AG09309 (cell line): Measurements from ENCODE around the gene FOXN3.

Source experiments
- DNase-seq: peaks from one replicate; pipeline ENCODE4 v3.0.0-alpha.2; 2010; ENCODE audit warnings: low read depth
- H3K4me3 ChIP-seq: 2 replicates; pipeline ENCODE4 v1.5.1; 2011; ENCODE audit warnings: mild to moderate bottlenecking, low read depth, low read length, moderate library complexity; ENCODE audit not compliant: control insufficient read depth
- TF ChIP-seq, protein P1 (sequence below): IDR thresholded peaks from 2 replicates; pipeline ENCODE4 v1.5.1; 2011; ENCODE audit warnings: mild to moderate bottlenecking, low read depth, low read length, inconsistent platforms; ENCODE audit not compliant: insufficient read depth, control insufficient read depth; ENCODE audit errors: missing control alignments

The FOXN3 gene

DNA sequence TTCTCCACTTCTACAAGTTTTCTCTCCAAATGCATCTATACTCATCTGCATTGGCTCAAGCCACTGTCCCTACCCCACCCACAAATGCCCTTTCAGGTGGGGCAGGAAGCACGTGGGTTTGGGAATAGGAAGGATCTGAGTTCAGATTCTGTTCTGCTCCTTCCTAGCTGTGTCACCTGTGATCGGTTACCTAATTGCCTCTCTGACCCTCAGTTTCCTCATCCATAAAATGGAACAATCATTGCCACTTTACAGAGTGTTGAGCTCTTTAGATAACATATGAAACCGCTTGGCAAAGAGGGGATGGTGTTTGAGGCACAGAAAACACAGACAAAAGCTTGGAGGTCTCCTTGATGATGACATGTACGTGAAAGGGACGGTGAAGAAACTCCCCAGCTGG lies 34.5 kb downstream of the FOXN3 start:
- TF ChIP-seq, protein P1, sequence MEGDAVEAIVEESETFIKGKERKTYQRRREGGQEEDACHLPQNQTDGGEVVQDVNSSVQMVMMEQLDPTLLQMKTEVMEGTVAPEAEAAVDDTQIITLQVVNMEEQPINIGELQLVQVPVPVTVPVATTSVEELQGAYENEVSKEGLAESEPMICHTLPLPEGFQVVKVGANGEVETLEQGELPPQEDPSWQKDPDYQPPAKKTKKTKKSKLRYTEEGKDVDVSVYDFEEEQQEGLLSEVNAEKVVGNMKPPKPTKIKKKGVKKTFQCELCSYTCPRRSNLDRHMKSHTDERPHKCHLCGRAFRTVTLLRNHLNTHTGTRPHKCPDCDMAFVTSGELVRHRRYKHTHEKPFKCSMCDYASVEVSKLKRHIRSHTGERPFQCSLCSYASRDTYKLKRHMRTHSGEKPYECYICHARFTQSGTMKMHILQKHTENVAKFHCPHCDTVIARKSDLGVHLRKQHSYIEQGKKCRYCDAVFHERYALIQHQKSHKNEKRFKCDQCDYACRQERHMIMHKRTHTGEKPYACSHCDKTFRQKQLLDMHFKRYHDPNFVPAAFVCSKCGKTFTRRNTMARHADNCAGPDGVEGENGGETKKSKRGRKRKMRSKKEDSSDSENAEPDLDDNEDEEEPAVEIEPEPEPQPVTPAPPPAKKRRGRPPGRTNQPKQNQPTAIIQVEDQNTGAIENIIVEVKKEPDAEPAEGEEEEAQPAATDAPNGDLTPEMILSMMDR = no peak

DNA sequence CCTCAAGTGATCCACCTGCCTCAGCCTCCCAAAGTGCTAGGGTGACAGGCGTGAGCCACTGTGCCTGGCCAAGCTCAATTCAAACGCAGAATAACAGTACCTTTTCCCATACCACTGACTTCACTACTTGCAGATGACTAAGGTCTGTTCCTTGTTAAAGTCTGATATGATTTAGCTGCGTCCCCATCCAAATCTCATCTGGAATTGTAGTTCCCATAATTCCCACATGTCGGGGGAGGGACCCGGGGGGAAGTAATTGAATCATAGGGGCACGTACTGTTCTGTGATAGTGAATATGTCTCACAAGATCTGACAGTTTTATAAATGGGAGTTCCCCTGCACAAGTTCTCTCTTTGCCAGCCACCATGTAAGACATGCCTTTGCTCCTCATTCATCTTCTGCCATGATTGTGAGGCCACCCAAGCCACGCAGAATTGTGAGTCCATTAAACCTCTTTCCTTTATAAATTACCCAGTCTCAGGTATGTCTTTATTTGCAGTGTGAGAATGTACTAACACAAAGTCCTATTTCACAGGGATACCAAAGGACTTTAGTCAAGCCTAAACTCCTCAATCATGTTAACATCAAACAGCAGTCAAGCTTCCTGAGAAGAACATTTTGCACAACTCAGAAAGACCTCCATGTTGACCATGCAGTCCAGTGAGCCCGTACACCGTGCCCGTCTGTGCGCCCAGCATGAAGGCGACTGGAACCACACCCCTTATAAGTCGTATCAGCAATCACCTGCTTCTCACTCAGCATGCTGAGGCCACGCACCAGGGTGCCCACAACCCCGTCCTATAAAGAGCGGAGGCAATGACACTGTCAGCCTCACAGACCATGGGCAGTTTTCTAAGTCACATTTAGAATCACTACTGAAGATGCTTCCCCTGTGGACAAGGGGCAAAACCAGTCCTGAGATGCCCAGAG lies 36.9 kb downstream of the FOXN3 start:
- TF ChIP-seq, protein P1 = no peak
- no peak for DNase-seq
- H3K4me3 ChIP-seq = no peak overlapping the region

More for the DNA sequence above, 34.5 kb downstream of the FOXN3 start:
- no peak for DNase-seq
- no peak overlapping the region for H3K4me3 ChIP-seq

DNA sequence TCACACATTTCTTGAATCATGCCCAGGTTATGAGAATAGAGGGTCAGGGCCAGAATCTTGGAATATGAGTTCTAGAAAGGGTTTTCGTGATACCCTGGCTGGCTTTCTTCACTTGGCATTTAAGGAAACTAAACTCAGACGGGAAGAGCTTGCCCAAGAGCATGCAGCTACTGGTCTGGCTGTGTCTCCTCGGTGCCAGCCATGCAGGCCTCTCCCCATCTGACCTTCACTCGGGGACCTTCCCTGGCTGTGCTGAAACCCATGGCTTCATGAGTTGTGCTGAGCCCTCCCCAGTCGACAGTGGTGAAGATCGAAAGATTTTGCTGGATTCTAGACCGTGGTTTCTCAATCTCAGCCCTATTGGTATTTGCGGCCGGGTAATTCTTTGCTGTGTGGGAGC lies 38.0 kb downstream of the FOXN3 start:
- no peak overlapping the region for H3K4me3 ChIP-seq
- TF ChIP-seq, protein P1 = no peak
- no peak for DNase-seq

DNA sequence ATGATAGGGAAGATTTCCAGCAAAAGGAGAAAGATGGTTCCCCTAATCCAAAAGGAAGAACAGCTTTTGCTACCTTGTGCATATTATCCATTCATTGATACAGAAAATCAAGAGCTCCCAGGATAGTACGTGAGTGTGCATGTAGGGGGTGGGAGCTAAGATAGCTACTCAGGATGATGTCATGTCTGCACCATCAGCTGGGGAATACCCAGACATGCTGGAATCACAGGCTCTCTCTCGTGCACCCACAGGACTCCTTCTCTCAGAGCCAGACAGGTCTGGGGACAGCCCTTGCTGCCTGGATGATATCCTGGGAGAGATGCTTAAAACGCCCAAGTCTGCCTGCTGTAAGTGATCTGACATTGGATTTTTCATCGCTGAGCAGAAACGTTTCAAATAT lies 38.9 kb downstream of the FOXN3 start:
- DNase-seq = no peak

DNA sequence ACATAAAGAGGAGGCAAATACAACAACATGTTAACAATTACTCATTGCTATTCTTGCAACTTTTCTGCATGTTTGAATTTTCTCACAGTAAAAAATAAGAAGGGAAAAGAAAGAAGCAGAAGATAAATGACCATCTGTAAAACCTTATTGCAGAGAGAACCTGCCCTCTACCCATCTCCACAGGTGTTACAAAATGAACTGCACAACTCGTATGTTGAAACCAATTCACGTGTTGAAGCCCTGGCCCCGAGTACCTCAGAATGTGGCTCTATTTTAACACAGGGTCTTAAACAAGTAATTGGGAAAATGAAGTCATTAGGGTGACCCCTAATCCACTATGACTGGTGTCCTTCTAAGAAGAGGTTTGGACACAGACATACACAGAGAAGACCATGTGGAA lies 39.5 kb downstream of the FOXN3 start:
- no peak for DNase-seq
- no peak overlapping the region for H3K4me3 ChIP-seq
- TF ChIP-seq, protein P1 = no peak

More for the DNA sequence above, 38.9 kb downstream of the FOXN3 start:
- H3K4me3 ChIP-seq = no peak overlapping the region
- TF ChIP-seq, protein P1 = no peak

DNA sequence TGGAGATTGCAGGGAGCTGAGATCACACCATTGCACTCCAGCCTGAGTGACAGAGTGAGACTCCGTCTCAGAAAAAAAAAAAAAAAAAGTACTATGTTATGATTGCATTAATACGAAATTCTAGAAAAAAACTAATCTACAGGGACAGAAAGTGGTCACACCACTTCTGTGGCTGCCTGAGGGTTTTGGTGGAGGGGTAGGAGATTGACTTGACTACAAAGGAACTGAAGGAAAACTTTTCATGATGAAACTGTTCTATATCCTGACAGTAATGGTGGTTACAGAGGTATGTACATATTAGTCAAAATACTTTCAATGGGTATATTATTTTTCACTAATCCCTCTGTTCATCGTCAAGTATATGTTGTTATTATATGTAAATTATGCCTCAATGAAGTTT lies 42.1 kb downstream of the FOXN3 start:
- DNase-seq = no peak
- TF ChIP-seq, protein P1 = no peak
- H3K4me3 ChIP-seq = no peak overlapping the region

DNA sequence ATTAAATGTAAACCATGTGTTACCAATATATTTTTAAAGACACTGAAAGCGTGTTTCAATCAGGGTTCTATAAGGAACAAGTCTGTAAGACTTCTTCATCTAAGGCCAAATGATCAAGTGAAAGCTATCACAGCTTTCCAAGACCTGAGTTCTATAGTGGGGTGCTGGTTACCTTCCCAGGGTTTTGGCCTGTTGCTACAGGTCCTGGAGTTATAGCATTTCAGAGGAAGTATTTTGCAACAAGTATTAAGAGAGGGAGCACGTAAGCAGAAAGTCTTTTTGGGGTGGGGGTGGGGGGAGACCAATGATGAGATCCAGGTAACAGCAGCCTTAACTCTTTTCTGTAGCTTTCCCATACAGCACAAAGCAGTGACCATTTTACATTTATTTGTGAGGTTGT lies 43.8 kb downstream of the FOXN3 start:
- no peak for DNase-seq
- TF ChIP-seq, protein P1 = no peak
- no peak overlapping the region for H3K4me3 ChIP-seq
